HepG2 (cell line): ENCODE data around the gene RAB17. TPM values are rescaled to one million over a fixed set of nuclear protein-coding genes. Genes with fewer than 3 reads are reported as not detected.
A peak's percentile ranks its signal among the peaks of the same experiment; 100 is the strongest.

Experiments used
- ATAC-seq: fragments of 200-7000 bp; cut with Tn5 transposase; 3 replicates; pipeline ENCODE4 v1.9.1; 2020; ENCODE audit warnings: mild to moderate bottlenecking, moderate library complexity
- BruUV-seq: library from RNA; stranded (reverse); fragments of 400-500 nt; replicated peaks from 2 replicates; lab custom pipeline; 2021; lab: Mats Ljungman, UMichigan
- CTCF ChIA-PET: fragments of 300-600 bp; formaldehyde crosslinking; extraction: SDS; loops from one replicate; lab custom pipeline; 2021; ENCODE audit warnings: low total read pairs, inconsistent platforms, low intra/inter-chr PET ratio; lab: Yijun Ruan, JAX
- POLR2A ChIA-PET: fragments of 350-600 bp; sonication (Branson Sonifier 250); formaldehyde crosslinking; loops from one replicate; lab custom pipeline; 2020; ENCODE audit warnings: antibody characterized with exemption, inconsistent platforms; lab: Yijun Ruan, JAX
- DNase-seq: peaks from one replicate; pipeline ENCODE4 v3.0.0-alpha.2; 2015; ENCODE audit warnings: low spot score
- FAIRE-seq: peaks from 3 replicates; lab custom pipeline; 2011; peaks lifted over from hg19 to GRCh38; lab: Jason Lieb, UNC
- H2AFZ ChIP-seq: one replicate; pipeline ENCODE4 v1.6.1; 2011; ENCODE audit warnings: low read length, inconsistent platforms
- H3K27ac ChIP-seq: fragments of 300-600 bp; 3 replicates; pipeline ENCODE4 v1.8.0; 2011; ENCODE audit warnings: mixed run types, mild to moderate bottlenecking, mixed read lengths, low read length, inconsistent platforms; ENCODE audit not compliant: insufficient read depth; ENCODE audit errors: extremely low read length
- H3K27me3 ChIP-seq, 2 experiments: fragments of 200-600 bp in 1 of 2; 2 replicates in 1 of 2; 3 replicates in 1 of 2; pipeline versions ENCODE4 v1.6.0 to v1.8.0; 2011; ENCODE audit warnings: low read length in 2 of 2, mild to moderate bottlenecking in 2 of 2, moderate library complexity in 2 of 2, inconsistent platforms in 1 of 2; ENCODE audit not compliant: insufficient read depth in 2 of 2, control insufficient read depth in 1 of 2
- H3K36me3 ChIP-seq, 2 experiments: fragments of 200-600 bp in 1 of 2; replicated peaks in 1 of 2; 2 replicates in 1 of 2; 3 replicates in 1 of 2; pipeline versions ENCODE4 v1.5.1 to v1.8.0; 2011; ENCODE audit warnings: low read length in 2 of 2, inconsistent platforms in 1 of 2; ENCODE audit not compliant: insufficient read depth in 2 of 2, control insufficient read depth in 1 of 2
- H3K4me1 ChIP-seq: 2 replicates; pipeline ENCODE4 v1.5.1; 2012; ENCODE audit warnings: low read length, inconsistent platforms; ENCODE audit not compliant: insufficient read depth
- H3K4me2 ChIP-seq: 2 replicates; pipeline ENCODE4 v1.6.0; 2011; ENCODE audit warnings: low read depth, low read length, inconsistent platforms
- H3K4me3 ChIP-seq, 3 experiments: fragments of 200-600 bp in 1 of 3; sonication (generic), shearing (Covaris generic) in 1 of 3; replicated peaks in 1 of 3; 2 replicates each; pipeline ENCODE4 v1.5.1; 2011 to 2016; ENCODE audit warnings: low read length in 3 of 3, inconsistent platforms in 2 of 3, low read depth in 2 of 3, mild to moderate bottlenecking in 2 of 3, control low read depth in 1 of 3, mixed read lengths in 1 of 3; ENCODE audit not compliant: insufficient read depth in 1 of 3
- H3K79me2 ChIP-seq: one replicate; pipeline ENCODE4 v1.6.1; 2011; ENCODE audit warnings: low read length, inconsistent platforms; ENCODE audit not compliant: insufficient read depth
- H3K9ac ChIP-seq: 2 replicates; pipeline ENCODE4 v1.6.0; 2011; ENCODE audit warnings: mild to moderate bottlenecking, low read depth, low read length, inconsistent platforms; ENCODE audit not compliant: insufficient read depth
- H3K9me3 ChIP-seq: 2 replicates; pipeline ENCODE4 v1.5.1; 2012; ENCODE audit warnings: mild to moderate bottlenecking, low read length
- H4K20me1 ChIP-seq: 2 replicates; pipeline ENCODE4 v1.6.0; 2011; ENCODE audit warnings: inconsistent platforms, mild to moderate bottlenecking, low read length, moderate library complexity; ENCODE audit not compliant: insufficient read depth
- BRCA1 ChIP-seq: sonication (generic); formaldehyde crosslinking; IDR thresholded peaks from 2 replicates; pipeline ENCODE4 v1.4.0; 2020; ENCODE audit warnings: missing genetic modification reagents
- CBX2 ChIP-seq, 2 experiments: fragments of 200-600 bp in 1 of 2; sonication (generic); formaldehyde crosslinking in 1 of 2; IDR thresholded peaks; 2 replicates each; pipeline versions ENCODE4 v1.7.0 to v1.8.1; 2018 to 2022; ENCODE audit warnings: low read depth in 2 of 2, low read length in 1 of 2, mild to moderate bottlenecking in 1 of 2, missing genetic modification reagents in 1 of 2
- FOXK2 ChIP-seq: fragments of 450-650 bp; IDR thresholded peaks from 2 replicates; pipeline ENCODE4 v1.6.1; 2016
- KAT7 ChIP-seq: IDR thresholded peaks from 2 replicates; pipeline ENCODE4 v1.6.1; 2018; ENCODE audit warnings: borderline replicate concordance, missing compliant biosample characterization
- KDM2A ChIP-seq: sonication (generic); formaldehyde crosslinking; IDR thresholded peaks from 2 replicates; pipeline ENCODE4 v1.4.0; 2020; ENCODE audit warnings: low read depth, missing genetic modification reagents, borderline replicate concordance
- MAZ ChIP-seq, 2 experiments: sonication (generic) in 1 of 2; formaldehyde crosslinking in 1 of 2; IDR thresholded peaks; 2 replicates each; pipeline versions ENCODE4 v1.5.0 to v1.6.1; 2012 to 2020; ENCODE audit warnings: low read depth in 2 of 2, mild to moderate bottlenecking in 2 of 2, borderline replicate concordance in 1 of 2, improper control_type of control experiment in 1 of 2, low read length in 1 of 2, missing genetic modification reagents in 1 of 2, moderate library complexity in 1 of 2
- NBN ChIP-seq: fragments of 450-650 bp; conservative IDR thresholded peaks from 2 replicates; pipeline ENCODE4 v1.6.1; 2017
- POLR2A ChIP-seq, 2 experiments: IDR thresholded peaks; 2 replicates each; pipeline ENCODE4 v1.6.1; 2011; ENCODE audit warnings: low read depth in 2 of 2, low read length in 2 of 2, mild to moderate bottlenecking in 1 of 2, moderate library complexity in 1 of 2; ENCODE audit not compliant: insufficient read depth in 1 of 2
- RNF2 ChIP-seq: fragments of 450-650 bp; conservative IDR thresholded peaks from 2 replicates; pipeline ENCODE4 v1.6.1; 2016; ENCODE audit warnings: low read depth
- TGIF2 ChIP-seq: IDR thresholded peaks from 2 replicates; pipeline ENCODE4 v1.6.1; 2016; ENCODE audit warnings: control low read depth, missing compliant biosample characterization
- THYN1 ChIP-seq: sonication (generic); formaldehyde crosslinking; IDR thresholded peaks from 2 replicates; pipeline ENCODE4 v1.8.1; 2023; ENCODE audit warnings: low read depth, mild to moderate bottlenecking, moderate library complexity, missing genetic modification reagents, borderline replicate concordance
- UBTF ChIP-seq: sonication (generic); formaldehyde crosslinking; IDR thresholded peaks from 2 replicates; pipeline ENCODE4 v1.4.0; 2020; ENCODE audit warnings: mild to moderate bottlenecking, missing genetic modification reagents
- ZFX ChIP-seq: sonication (generic); formaldehyde crosslinking; IDR thresholded peaks from 2 replicates; pipeline ENCODE4 v1.4.0; 2020; ENCODE audit warnings: mild to moderate bottlenecking, low read depth, missing genetic modification reagents, moderate library complexity
- ZNF703 ChIP-seq: sonication (generic); formaldehyde crosslinking; IDR thresholded peaks from 2 replicates; pipeline ENCODE4 v1.5.1; 2020; ENCODE audit warnings: missing genetic modification reagents, mild to moderate bottlenecking, moderate library complexity, borderline replicate concordance
- ZSCAN20 ChIP-seq: sonication (generic); formaldehyde crosslinking; IDR thresholded peaks from 2 replicates; pipeline ENCODE4 v1.4.0; 2020; ENCODE audit warnings: missing genetic modification reagents, mild to moderate bottlenecking, borderline replicate concordance
- WGBS: methylation state at CpG from one replicate; pipeline ENCODE4 v1.1.6; 2017; ENCODE audit warnings: low lambda C conversion rate; 5-methylcytosine and 5-hydroxymethylcytosine counted together
- in situ Hi-C: cut with HindIII; loops from 2 replicates; pipeline ENCODE4 v1.10.0; 2017; ENCODE audit warnings: low pct_unique_long_range_greater_than_20kb; ENCODE audit not compliant: extremely low pct_ligation_motif_present
- intact Hi-C: fragments of 100-400 bp; cut with micrococcal nuclease; formaldehyde crosslinking; loops from one replicate; pipeline ENCODE4 v1.10.0; 2022; ENCODE audit not compliant: unreplicated experiment
- polyA plus RNA-seq, 8 experiments: library from polyadenylated mRNA; depleted of rRNA in 3 of 8; stranded (reverse) in 7 of 8; unstranded in 1 of 8; fragments of >200 nt; fragmentation: Illumina TruSeq in 4 of 8; extraction: Trizol in 4 of 8; gene quantifications; 2 replicates each; pipeline versions ENCODE4 v1.2.1 to v1.2.3, GENCODE V29; 2011 to 2016; ENCODE audit warnings: low read depth in 4 of 8, missing spikeins in 1 of 8, mixed read lengths in 1 of 8; ENCODE audit not compliant: insufficient read depth in 1 of 8
- total RNA-seq, 5 experiments: library from RNA; depleted of rRNA; stranded (reverse); fragments of >200 nt; fragmentation: Illumina TruSeq; extraction: Trizol; gene quantifications; 2 replicates each; pipeline ENCODE4 v1.2.3, GENCODE V29; 2016; ENCODE audit warnings: low read depth in 1 of 5
- TF ChIP-seq, protein P1 (sequence below): sonication (generic); formaldehyde crosslinking; IDR thresholded peaks from 2 replicates; pipeline ENCODE4 v1.8.1; 2023; ENCODE audit warnings: mild to moderate bottlenecking, missing genetic modification reagents
- TF ChIP-seq, protein P2 (sequence below): sonication (generic); formaldehyde crosslinking; IDR thresholded peaks from 2 replicates; pipeline ENCODE4 v1.4.0; 2020; ENCODE audit warnings: missing genetic modification reagents

Gene RAB17
- total and polyA plus RNA-seq, 2 of the 13 experiments (the other 11 are each of a cell fraction or from before 2014, with no cell fraction given), result 68.0 to 124 TPM

GRCh38 chr2:237627441-237628246 is 37.1 kb upstream of the RAB17 start, which contains the start of gene LRRFIP1:
LRRFIP1 (plus strand) TSS chr2:237627587; CDS start chr2:237627645, 58 bp downstream.
- H3K4me2 ChIP-seq, result peak within 1 kb of the TSS; percentile 79
- CTCF ChIA-PET, result no interaction called here
- 2% methylated on average over 6 of the region's 114 CpGs for WGBS
- no peaks in the 10 kb centered on the region for H3K79me2 ChIP-seq
- in situ Hi-C loops, result no loop called here
- FAIRE-seq (no peak), ATAC-seq (peak; percentile 61), DNase-seq (no peak)
- peak within 1 kb of the TSS; percentile 52 to 76 (median 61) for H3K4me3 ChIP-seq
- no peak within 1 kb of the TSS for H3K27ac ChIP-seq
- H3K9ac ChIP-seq, result peak within 1 kb of the TSS; percentile 51
- peaks cover 3% of the 10 kb centered on the region; the same call in 1 of the 2 replicates for H4K20me1 ChIP-seq
- H3K27me3 ChIP-seq, result peaks cover 2 to 56% of the 10 kb centered on the region in 2 experiments; a peak in 4 of 5 replicates
- H2AFZ ChIP-seq, result no peak within 1 kb of the TSS
- no peaks in the 10 kb centered on the region for H3K36me3 ChIP-seq
- H3K4me1 ChIP-seq, result peaks cover 48% of the 10 kb centered on the region
- POLR2A ChIA-PET, result interaction anchor here (0.9 to 2.5 kb wide), 2 partner anchors 12 to 42 kb away, joined by 4 to 8 read pairs; no protein-coding TSS in a partner anchor
- BruUV-seq, result no TSS peak
- H3K9me3 ChIP-seq, result no peaks in the 10 kb centered on the region
- intact Hi-C loops, result no loop called here
- TF ChIP-seq CBX2 (IDR thresholded peaks at IDR 0.05; ENCODE audit: low read depth, low read length) (no peak), CBX2 (CRISPR knock-in tag; IDR thresholded peaks at IDR 0.05; ENCODE audit: low read depth) (no peak), FOXK2 (no peak), ZFX (CRISPR knock-in tag) (peak; percentile 78), BRCA1 (CRISPR knock-in tag) (no peak), KDM2A (CRISPR knock-in tag) (0 out of 2 replicates have a peak, but pooled peaks have one; percentile 9), UBTF (CRISPR knock-in tag) (peak; percentile 39; the same call in 1 of the 2 replicates), NBN (no peak), POLR2A (IDR thresholded peaks at IDR 0.05; ENCODE audit: insufficient read depth in 1 of 2, low read depth in 2 of 2, low read length in 2 of 2) (0 out of 4 replicates have a peak, but pooled peaks of 1 of the 2 experiments have one; percentile 38), MAZ (IDR thresholded peaks at IDR 0.05; ENCODE audit: borderline replicate concordance, low read depth, low read length) (no peak), MAZ (CRISPR knock-in tag; IDR thresholded peaks at IDR 0.05; ENCODE audit: low read depth) (peak; percentile 12; the same call in 1 of the 2 replicates), THYN1 (no peak), KAT7 (no peak), ZSCAN20 (0 out of 2 replicates have a peak, but pooled peaks have one; percentile 34), RNF2 (0 out of 2 replicates have a peak, but pooled peaks have one; percentile 37), ZNF703 (no peak), TGIF2 (peak; percentile 39; the same call in 1 of the 2 replicates)
- TF ChIP-seq, protein P1, sequence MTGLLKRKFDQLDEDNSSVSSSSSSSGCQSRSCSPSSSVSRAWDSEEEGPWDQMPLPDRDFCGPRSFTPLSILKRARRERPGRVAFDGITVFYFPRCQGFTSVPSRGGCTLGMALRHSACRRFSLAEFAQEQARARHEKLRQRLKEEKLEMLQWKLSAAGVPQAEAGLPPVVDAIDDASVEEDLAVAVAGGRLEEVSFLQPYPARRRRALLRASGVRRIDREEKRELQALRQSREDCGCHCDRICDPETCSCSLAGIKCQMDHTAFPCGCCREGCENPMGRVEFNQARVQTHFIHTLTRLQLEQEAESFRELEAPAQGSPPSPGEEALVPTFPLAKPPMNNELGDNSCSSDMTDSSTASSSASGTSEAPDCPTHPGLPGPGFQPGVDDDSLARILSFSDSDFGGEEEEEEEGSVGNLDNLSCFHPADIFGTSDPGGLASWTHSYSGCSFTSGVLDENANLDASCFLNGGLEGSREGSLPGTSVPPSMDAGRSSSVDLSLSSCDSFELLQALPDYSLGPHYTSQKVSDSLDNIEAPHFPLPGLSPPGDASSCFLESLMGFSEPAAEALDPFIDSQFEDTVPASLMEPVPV (CRISPR knock-in tag), result peak; percentile 32; the same call in 1 of the 2 replicates
- TF ChIP-seq, protein P2, sequence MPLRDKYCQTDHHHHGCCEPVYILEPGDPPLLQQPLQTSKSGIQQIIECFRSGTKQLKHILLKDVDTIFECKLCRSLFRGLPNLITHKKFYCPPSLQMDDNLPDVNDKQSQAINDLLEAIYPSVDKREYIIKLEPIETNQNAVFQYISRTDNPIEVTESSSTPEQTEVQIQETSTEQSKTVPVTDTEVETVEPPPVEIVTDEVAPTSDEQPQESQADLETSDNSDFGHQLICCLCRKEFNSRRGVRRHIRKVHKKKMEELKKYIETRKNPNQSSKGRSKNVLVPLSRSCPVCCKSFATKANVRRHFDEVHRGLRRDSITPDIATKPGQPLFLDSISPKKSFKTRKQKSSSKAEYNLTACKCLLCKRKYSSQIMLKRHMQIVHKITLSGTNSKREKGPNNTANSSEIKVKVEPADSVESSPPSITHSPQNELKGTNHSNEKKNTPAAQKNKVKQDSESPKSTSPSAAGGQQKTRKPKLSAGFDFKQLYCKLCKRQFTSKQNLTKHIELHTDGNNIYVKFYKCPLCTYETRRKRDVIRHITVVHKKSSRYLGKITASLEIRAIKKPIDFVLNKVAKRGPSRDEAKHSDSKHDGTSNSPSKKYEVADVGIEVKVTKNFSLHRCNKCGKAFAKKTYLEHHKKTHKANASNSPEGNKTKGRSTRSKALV (CRISPR knock-in tag), result peak; percentile 88
